GM19395 (cell line): Measurements from ENCODE around the gene NEMP1.

ENCODE experiments used
- ATAC-seq: cut with Tn5 transposase; IDR thresholded peaks from one replicate; pipeline ENCODE4 v1.9.1; 2021; ENCODE audit warnings: mild to moderate bottlenecking, moderate library complexity; ENCODE audit not compliant: unreplicated experiment

Gene NEMP1

DNA sequence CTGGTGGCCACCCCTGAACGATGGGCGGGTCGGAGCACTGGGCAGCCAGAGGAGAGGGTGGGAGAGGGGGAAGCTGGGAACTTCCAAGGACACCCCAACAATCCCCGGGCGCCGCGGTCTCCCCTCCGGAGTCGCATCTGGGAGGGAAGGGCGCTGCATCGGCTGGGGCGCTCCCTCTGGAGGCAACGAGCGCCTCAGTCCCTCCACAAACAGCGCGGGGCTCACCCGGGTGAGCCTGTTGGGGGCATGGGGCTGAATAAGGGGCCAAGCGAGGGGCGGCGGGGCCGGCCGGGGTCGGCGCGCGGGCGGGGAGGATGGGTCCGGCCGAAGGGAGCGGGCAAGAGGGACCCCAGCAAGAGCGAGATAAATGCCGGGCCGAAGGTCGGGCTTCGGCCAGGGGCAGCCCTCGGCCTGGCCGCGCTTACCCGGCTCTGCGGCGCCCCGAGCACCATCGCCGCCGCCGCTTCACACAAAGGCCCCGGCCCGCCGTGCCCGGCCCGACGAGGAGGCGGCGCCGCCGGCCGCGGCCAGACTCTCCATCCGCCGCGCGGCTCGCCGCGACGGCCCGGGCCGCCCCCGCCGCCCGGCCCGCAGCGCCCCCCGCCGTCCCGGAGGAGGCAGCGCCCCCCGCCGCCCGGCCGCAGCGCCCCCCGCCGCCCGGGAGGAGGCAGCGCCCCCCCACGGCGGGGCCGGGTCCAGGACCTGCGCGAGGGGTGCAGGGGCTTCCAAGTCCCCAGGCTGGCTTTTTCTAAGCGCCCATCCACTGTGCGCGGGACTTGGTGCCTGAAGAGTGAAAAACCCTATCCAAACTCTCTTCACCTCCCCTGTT is 72.4 kb downstream of the NEMP1 start, which contains the start of gene ZBTB39:
TSS of gene ZBTB39 (minus strand) at position 567 of the 829 bp plus-strand sequence. CDS start 1,629 bp downstream, outside the sequence.
- peak; percentile 48 for ATAC-seq
